ENCODE results near the gene ZCCHC2.

The ZCCHC2 gene

GRCh38 chr18:62539284-62540165 lies 16.7 kb downstream of the ZCCHC2 start:
- no peak for DNase-seq

DNA sequence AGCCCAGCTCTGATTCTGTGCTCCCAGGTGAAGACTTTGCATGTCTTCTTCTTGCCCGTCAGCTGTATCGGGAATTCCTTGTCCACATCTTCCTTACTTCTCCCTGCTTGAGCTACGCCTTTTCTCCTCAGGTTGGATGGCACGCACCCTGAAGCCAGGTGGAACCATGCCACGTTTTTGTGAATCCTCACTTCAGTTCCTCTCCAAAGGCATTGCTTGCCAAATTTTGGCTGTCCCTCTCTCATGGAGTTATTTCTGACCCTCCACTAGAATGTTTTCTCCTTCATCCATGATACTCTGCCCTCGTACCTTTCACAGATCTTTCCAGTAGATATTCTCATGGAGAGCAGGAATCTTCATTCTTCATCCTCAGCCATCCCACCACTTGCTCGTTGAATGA lies 20.2 kb downstream of the ZCCHC2 start:
- no peak for DNase-seq

GRCh38 chr18:62545098-62545497 lies 22.3 kb downstream of the ZCCHC2 start:
- no peak for DNase-seq

DNA sequence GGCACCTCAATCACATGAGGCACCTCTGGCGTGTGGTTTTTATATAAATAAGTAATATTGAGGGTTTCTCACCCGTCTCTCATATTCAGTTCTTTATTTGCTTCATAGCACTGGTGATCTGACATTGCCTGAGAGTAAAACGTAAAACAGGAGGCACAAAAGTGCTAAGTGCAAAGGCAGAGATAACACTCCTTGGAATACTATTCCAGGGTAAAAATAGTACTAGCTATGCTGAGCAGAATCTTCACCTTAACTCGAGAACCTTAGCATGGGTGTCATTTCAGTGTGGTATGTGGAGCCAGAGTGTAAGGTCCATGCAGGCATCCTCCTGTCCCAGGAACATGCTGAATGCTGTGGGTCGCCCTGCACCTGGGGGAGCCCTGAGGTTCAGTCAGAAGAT lies 26.9 kb downstream of the ZCCHC2 start:
- no peak for DNase-seq

GRCh38 chr18:62550746-62551145 lies 27.9 kb downstream of the ZCCHC2 start:
- DNase-seq: no peak

- DNase-seq: no peak
Measured at GRCh38 chr18:62551972-62552513, 29.2 kb downstream of the ZCCHC2 start.

DNA sequence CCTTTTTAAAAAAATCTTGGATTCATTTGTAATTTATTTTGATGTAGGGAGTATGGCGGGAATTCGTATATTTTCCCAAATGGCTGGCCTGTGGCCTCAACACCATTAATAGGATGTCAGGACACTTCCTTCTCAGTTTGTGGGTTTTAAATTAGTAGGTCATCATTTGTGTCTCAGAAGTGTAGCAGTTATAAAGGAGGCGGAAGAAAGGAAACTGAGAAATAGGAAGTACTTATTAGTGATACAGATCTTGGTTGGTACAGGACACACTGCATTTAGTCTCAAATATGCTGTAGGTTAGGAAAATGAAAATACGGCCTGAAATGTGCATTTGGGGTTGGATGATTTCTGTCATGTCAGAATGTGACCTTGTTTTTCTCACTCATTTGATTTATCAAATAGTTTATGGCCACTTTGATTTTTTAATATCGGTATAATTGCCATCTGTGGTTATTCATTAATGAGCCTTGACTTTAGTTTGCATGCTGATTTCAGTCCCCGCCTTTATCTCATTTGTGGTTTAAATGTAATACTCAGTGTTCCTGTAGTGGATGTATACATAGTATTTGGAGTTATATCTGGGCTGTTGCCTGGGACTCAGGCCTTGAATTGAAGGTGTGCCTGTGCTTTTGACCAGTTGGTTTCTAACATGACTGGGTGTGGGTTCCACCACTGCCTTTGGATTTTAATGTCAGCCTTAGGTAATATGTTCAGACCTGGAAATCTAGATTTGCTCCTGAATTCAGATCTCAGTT lies 31.4 kb downstream of the ZCCHC2 start:
- no peak for DNase-seq

GRCh38 chr18:62555135-62555534 lies 32.3 kb downstream of the ZCCHC2 start:
- no peak for DNase-seq

- DNase-seq: no peak
Measured at GRCh38 chr18:62556397-62556796, 33.6 kb downstream of the ZCCHC2 start.

DNA sequence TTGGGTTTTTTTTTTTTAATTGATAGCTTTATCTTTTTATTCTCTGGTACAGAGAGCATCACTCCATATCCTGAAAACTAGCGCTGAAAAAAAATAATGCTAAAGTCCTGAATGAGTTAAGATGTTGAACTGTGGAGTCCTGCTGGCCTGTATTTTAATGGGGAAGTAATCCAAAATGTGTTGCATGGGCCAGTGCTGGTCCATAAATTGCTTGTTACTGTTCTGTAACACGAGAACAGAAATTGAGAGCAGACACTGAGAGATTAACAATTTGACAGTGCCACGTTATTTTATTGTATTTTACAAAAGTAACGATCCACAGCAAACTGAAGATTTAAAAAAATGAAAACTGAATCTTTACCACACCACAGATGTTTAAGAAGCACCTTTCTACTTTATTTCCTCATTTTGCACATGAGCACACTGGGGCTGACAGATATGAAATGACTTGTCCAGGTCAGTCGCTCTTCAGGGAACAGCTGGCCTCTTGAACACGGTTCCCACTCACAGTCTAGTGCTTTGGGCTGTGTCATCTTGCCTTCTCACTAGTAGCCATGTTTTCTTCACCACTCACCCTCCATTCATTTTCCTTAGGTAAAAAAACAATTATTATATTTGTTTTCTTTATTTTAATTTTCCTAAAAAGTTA lies 35.3 kb downstream of the ZCCHC2 start:
- DNase-seq: no peak

DNA sequence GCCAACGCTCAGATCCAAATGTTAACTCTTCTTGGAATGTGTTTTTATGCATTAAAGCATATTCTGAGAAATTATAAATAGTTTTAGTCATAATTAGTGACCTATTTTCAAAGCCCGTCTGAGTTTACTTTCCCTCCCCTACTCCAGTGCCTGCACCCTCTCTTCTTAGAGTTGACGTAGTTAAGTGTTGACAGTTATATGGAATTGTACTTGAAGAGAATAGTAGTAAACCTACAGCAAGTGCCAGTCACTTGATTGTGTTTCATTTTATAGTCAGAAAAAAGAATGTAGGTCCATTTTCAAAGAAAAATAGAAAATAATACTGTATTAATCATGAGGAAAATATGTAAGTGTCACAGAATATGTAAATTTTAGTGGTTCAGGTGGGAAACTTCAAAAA lies 41.2 kb downstream of the ZCCHC2 start:
- no peak for DNase-seq

DNA sequence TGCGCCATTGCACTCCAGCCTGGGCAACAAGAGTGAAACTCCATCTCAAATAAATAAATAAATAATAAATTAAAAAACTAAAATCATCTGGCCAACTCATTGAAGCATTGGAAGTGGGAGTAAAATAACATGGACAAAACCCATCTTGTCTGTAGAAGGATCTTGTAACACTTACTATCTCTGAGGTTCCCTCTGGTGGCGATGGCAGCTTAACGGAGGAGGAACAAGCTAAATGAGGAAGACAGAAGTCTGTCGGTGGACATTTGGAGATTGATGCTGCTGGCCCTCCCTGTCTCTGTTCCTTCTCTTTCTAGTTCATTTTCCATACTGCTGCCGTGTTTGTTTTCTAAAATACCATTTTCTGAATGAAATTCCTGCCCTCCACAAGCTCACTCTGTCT lies 43.4 kb downstream of the ZCCHC2 start:
- no peak for DNase-seq

- DNase-seq: no peak
Measured at GRCh38 chr18:62566818-62567217, 44.0 kb downstream of the ZCCHC2 start.

DNA sequence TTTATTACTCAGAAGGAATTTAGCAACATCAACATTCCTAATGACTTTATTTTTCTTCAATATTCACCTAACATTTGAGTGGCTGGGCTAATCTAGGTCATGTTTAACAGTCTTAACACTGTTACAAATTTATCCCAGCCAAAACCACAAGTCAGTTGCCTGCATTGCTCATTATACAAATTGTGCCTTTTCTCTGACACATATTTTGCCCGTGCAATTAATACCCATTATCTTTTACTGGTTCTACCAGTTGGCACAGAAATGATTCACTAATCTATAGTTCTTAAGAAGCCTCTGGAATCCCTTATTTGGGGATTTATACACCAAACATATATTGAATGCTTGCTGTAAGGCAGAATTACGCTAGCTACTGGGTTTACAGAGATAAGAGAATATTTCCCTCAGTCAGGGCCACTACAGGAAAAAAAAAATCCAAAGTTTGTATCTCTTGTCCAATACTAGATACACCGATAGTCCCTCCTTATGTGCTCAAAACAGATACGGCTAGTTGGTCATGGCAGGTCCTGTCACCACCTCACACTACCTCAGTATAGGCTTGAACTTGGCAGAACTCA lies 46.3 kb downstream of the ZCCHC2 start:
- DNase-seq: no peak

GRCh38 chr18:62571037-62571436 lies 48.2 kb downstream of the ZCCHC2 start:
- no peak for DNase-seq

GRCh38 chr18:62571648-62572047 lies 48.8 kb downstream of the ZCCHC2 start:
- no peak for DNase-seq

DNA sequence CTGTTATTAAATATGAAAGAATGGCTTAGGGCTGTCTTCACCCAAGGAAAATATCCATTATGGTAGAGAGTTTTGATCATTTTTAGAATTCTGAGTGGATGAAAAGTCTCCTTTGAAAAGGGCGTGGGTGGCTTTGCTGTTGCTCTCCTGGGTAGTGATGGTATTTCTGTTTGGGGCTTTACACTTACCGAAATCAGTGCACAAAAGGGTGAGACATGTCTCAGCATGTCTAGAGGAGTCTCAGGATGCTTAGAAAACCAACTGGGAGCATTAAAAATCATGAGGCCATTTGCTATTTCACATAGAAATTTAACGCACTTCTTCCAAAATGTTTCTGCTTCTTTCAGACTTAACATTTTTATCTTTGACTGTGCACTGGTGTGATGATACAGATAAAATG lies 49.6 kb downstream of the ZCCHC2 start:
- no peak for DNase-seq

DNA sequence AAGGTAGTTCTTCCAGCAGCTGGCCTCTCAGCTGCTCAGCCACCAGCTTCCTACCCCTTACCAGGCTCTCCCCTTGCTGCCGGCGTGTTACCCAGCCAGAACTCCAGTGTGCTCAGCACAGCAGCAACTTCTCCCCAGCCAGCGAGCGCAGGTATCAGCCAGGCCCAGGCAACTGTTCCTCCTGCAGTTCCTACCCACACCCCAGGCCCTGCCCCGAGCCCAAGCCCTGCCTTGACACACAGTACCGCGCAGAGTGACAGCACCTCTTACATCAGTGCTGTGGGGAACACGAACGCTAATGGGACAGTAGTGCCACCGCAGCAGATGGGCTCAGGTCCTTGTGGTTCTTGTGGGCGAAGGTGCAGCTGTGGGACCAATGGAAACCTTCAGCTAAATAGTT lies 52.0 kb downstream of the ZCCHC2 start:
- DNase-seq: no peak

DNA sequence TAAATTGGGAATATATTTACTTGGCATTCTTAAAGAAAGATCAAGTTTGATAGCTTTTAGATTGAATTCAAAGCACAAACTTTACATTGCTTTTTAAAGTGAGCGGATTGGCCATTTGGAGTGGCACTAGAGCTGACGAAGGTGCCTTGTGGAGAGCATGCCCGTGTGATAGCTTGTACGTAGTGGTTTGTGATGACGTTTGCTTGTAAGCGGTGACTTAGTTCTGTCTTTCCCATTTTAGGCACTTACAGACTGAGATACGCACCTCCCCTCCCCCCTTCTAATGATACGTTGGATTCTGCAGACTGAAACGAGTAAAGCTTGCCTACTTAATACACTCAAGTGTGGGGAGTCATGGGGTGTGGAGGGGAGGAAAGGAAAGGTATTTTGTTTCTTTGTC lies 53.4 kb downstream of the ZCCHC2 start:
- DNase-seq: no peak

GRCh38 chr18:62576845-62577512 lies 54.2 kb downstream of the ZCCHC2 start:
- DNase-seq: no peak

- no peak for DNase-seq
Measured at GRCh38 chr18:62577765-62578164, 54.9 kb downstream of the ZCCHC2 start.

DNA sequence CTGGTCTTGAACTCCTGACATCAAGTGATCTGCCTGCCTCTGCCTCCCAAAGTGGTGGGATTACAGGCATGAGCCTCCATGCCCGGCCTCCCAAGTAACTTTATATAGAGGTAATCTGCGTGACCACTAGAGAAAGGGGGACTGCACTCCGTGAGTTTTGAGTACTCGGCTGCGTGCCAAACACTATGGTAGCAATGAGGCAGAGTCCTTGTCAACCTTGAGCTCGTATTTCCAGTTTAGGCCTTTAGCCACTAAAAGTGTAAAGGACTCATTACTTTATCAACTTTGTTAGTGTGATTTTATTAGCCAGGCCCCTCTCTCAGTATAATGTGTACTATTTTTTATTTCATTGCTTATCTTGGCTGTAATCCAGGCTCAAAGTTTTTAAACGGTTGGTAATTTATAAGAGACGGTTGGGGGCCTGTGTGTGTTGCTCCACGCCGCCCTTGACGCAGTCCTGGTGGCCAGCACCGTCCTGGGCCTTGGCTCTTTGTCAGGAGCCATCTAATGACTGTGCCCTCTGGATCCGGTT lies 56.2 kb downstream of the ZCCHC2 start:
- DNase-seq: no peak
